Mucosa of rectum (tissue), 2 donors: ENCODE measurements around the gene IGFBP4.

ENCODE experiments used
- H3K27ac ChIP-seq, 2 donors: one replicate each; pipeline ENCODE4 v1.7.0; 2013; ENCODE audit warnings: inconsistent platforms in 2 of 2, low read depth in 2 of 2, low read length in 2 of 2
- H3K27me3 ChIP-seq, 2 donors: one replicate each; pipeline ENCODE4 v1.7.0; 2013; ENCODE audit warnings: low read length in 2 of 2; ENCODE audit not compliant: control insufficient read depth in 2 of 2, insufficient read depth in 2 of 2
- H3K36me3 ChIP-seq, 2 donors: one replicate each; pipeline ENCODE4 v1.7.0; 2013; ENCODE audit warnings: low read length in 2 of 2; ENCODE audit not compliant: control insufficient read depth in 2 of 2, insufficient read depth in 2 of 2
- H3K4me1 ChIP-seq, 2 donors: one replicate each; pipeline ENCODE4 v1.7.0; 2013; ENCODE audit warnings: low read length in 2 of 2, mild to moderate bottlenecking in 1 of 2; ENCODE audit not compliant: control insufficient read depth in 2 of 2, insufficient read depth in 2 of 2
- H3K4me3 ChIP-seq, 2 donors: one replicate each; pipeline ENCODE4 v1.7.0; 2013; ENCODE audit warnings: low read length in 2 of 2
- H3K9ac ChIP-seq, 2 donors: one replicate each; pipeline ENCODE4 v1.7.0; 2013; ENCODE audit warnings: low read length in 2 of 2, low read depth in 1 of 2, mild to moderate bottlenecking in 1 of 2
- H3K9me3 ChIP-seq, 2 donors: one replicate each; pipeline ENCODE4 v1.7.0; 2013; ENCODE audit warnings: low read length in 2 of 2; ENCODE audit not compliant: control insufficient read depth in 2 of 2
- donor health status: healthy.
- donor health status: Normal muscosa, but diverticular disease.

The IGFBP4 gene

DNA sequence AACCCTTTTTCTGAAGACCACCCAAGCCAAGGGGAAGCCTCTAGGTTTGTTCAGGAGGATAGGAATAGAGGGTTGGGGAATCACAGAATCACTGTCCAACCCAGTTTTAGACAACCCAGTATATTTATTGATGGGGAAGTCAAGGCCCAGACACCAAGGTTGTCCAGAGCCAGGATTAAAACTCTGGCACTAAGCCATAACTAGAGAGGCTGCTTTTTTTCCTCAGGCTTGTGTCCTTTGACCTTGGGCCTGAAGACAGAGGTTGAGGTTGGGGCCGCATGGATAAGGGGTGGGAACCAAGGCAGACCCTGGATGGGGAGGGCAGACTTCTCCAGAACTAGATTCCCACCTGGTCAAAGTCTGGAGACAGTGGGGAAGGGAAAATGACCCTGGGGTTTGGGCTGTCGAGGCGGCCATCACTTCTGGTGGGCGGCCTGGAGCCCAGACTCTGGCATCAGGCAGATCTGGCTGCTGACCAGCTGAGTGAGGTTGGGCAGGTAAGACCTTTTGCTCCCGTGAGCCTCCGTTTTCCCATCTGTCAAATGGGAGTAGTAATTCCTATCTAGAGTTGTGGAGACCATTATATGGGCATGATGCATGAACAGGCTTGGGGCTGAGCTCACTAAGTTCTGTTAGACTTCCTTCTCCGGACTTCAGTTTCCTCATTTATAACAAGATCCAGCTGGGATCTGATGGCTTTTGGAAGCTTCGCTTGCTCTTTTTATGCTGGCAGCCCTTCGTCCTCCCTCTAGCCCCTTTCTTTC lies 17.9 kb downstream of the IGFBP4 start:
- Histone ChIP-seq H3K27ac (no peak overlapping the region), H3K36me3 (peaks cover 13 to 19% of the 10 kb centered on the region in 2 donors), H3K9me3 (no peaks in the 10 kb centered on the region), H3K4me1 (peaks cover 0 to 3% of the 10 kb centered on the region in 2 donors), H3K9ac (no peak overlapping the region), H3K4me3 (no peak overlapping the region), H3K27me3 (no peaks in the 10 kb centered on the region)

DNA sequence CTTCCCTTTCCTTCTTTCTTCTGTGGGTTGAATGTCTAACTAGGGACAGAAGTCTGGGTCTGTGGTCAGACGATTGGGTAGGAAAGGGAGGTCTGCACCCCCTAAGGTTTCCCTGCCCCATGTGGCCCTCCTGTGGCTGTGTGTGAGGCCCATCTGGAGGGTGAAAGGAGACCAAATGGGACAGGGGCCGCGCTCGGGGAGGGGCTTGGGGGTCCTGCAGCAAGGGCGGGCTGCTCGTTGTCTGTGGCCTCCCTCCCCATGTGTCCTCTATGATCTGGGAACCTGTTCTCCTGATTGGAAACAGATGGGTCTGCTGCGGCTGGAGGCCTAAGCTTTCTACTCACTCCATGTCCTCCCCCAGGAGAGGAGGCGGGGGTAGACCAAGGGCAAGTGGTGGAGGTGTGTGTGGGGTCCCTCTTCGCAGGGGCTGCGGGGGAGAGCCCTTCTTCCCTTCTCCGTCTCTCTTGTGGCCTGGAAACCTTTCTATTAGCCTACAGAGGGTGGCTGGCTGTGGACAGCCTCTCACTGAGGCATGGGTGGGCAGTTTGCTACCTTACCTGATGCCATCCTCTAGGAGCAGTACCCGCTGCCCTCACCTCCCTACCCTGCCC lies 18.6 kb downstream of the IGFBP4 start:
- Histone ChIP-seq H3K27me3 (no peaks in the 10 kb centered on the region), H3K9me3 (no peaks in the 10 kb centered on the region), H3K4me3 (no peak overlapping the region), H3K36me3 (peaks cover 6 to 12% of the 10 kb centered on the region in 2 donors), H3K9ac (no peak overlapping the region), H3K4me1 (no peaks in the 10 kb centered on the region), H3K27ac (no peak overlapping the region)

DNA sequence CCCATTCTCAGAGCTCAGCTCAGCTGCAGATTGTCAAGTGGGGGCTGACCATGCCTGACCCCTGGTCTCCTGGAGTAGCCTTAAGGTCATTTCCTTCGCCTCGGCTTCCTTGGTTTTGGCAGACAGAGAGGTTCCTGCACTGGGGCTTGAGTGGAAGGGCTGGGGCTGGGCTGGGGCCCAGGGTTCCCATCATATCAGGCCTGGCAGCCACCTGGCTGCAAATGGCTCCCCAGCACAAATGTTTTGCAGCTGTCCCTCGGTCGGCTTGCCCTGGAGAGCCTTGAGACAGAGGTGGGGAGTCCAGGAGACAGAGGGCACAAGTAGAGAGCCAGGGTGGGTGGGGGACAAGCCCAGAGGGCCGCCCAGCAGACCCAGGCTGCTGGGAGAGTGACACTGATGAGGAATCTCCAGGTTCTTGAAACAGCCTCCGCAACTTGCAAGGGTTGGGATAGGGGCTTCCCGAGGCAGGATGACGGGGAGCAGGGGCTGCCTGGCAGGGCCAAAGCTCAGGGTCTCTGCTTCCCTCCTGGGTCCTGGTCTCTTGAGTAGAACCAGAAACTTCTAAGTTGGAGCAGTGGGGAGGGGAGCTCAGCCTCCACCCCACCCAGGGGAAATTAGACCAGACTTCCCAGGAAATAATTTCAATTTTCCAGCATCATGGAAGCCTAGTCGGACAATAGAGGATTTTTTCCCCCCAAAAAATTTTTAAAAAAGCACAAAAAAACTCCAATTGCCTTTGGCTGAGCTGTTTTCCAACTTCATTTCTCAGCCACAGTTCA lies 19.3 kb downstream of the IGFBP4 start:
- Histone ChIP-seq H3K4me1 (no peaks in the 10 kb centered on the region), H3K27me3 (no peaks in the 10 kb centered on the region), H3K9ac (no peak overlapping the region), H3K27ac (no peak overlapping the region), H3K9me3 (no peaks in the 10 kb centered on the region), H3K4me3 (no peak overlapping the region), H3K36me3 (peaks cover 0 to 5% of the 10 kb centered on the region in 2 donors)

DNA sequence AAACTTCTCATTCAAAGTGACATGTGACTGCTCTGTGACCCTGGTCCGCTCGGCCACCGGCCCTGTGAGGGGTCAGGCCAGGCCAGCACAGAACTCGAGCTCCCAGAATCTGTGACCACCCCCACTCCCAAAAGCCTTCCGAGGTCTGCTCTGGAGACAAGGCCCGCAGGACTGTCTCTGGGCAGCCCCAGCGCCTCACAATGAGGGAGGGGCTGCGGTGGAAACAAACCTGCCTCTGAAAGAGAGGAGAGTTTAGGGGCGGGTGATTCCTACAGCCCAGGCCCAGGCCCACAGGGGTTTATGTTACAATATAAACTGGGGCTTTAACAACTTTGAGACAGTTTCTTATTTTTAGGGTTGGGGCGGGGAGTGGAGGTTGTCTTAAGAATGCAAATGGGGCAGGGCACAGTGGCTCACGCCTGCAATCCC lies 19.9 kb downstream of the IGFBP4 start:
- Histone ChIP-seq H3K27ac (no peak overlapping the region), H3K4me1 (no peaks in the 10 kb centered on the region), H3K9ac (no peak overlapping the region), H3K36me3 (no peaks in the 10 kb centered on the region), H3K27me3 (no peaks in the 10 kb centered on the region), H3K4me3 (no peak overlapping the region), H3K9me3 (no peaks in the 10 kb centered on the region)

DNA sequence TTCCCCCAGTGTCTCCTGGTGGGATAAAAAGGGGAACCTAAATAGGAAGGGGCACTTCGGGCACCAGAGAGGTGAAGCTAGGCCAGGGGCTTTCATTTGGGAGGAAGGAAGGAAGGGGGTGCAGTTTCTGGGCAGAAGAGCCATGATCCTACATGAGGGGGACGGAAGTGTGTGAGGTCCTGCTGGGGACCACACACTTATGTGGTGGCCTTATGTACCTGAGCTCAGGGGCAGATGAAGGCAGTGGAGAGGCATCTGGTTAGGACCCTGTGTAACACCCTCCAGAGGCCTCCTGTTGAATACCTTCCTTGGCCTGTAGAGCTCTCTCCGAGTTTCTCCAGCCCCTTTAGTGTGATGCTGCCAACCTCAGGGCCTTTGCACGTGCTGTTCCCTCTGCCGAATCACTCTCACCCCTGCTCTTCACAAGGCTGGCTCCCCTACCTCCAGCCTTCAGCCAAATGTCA lies 21.2 kb downstream of the IGFBP4 start:
- H3K4me1 ChIP-seq = no peaks in the 10 kb centered on the region
- no peak overlapping the region for H3K9ac ChIP-seq
- no peaks in the 10 kb centered on the region for H3K27me3 ChIP-seq
- no peak overlapping the region for H3K4me3 ChIP-seq
- no peaks in the 10 kb centered on the region for H3K36me3 ChIP-seq
- no peaks in the 10 kb centered on the region for H3K9me3 ChIP-seq
- no peak overlapping the region for H3K27ac ChIP-seq

DNA sequence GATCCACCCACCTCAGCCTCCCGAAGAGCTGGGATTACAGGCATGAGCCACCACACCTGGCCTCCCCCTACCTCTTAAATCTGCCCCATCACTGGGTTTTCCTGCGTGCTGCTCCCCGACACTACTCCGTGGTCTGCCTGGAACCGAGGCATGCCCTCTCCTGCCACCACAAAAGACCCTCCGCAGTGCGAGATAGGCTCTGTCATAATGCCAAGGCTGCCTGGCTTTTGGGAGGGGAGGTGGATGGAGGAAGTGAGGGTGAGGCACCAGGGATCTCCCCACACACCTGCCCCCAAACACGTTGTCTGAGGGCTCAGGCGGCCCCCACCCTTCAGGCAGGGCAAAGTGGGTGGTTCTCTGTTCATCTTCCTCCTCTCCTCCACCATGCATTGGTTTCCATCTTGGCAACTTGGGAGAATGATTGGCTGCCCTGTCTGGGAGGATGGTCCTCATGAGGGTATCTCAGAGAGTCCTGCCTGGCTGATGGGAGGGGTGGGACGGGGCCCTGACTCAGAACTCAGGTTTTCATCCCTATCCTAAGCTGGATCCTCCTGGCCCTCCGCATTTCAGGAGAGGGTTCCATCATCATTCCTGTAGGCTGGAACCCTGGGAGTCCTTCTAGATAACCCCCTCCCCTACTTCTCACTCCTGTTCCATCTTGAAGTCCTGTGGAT lies 23.2 kb downstream of the IGFBP4 start:
- H3K9ac ChIP-seq = no peak overlapping the region
- no peak overlapping the region for H3K4me3 ChIP-seq
- no peaks in the 10 kb centered on the region for H3K4me1 ChIP-seq
- no peaks in the 10 kb centered on the region for H3K27me3 ChIP-seq
- no peak overlapping the region for H3K27ac ChIP-seq
- no peaks in the 10 kb centered on the region for H3K36me3 ChIP-seq
- no peaks in the 10 kb centered on the region for H3K9me3 ChIP-seq

DNA sequence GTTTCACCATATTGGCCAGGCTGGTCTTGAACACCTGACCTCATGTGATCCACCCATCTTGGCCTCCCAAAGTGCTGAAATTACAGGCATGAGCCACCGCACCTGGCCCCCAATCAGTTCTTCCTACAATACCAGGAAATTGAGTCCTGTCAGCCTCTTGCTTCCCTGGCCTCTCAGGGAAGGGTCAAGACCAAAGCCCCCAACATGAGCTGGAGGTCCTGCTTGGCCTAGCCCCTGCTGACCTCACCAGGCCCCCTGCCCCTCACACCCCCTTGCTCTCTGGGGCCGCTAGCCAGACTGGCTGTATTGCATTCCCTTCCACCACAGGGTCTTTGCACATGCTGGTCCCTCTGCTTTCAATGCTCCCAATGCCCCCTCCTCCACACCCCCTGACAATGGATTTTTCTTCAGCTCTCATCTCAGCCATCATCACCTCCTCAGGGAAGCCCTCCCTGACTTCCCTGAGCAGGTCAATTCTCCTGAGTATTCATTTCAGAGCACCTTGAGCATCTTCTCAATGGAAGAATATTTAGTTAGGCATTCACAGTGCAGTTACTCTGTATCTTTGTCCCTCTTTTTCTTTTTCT lies 24.1 kb downstream of the IGFBP4 start:
- H3K9ac ChIP-seq = no peak overlapping the region
- H3K4me1 ChIP-seq = no peaks in the 10 kb centered on the region
- no peak overlapping the region for H3K27ac ChIP-seq
- H3K27me3 ChIP-seq = no peaks in the 10 kb centered on the region
- H3K4me3 ChIP-seq = no peak overlapping the region
- H3K9me3 ChIP-seq = no peaks in the 10 kb centered on the region
- H3K36me3 ChIP-seq = no peaks in the 10 kb centered on the region

DNA sequence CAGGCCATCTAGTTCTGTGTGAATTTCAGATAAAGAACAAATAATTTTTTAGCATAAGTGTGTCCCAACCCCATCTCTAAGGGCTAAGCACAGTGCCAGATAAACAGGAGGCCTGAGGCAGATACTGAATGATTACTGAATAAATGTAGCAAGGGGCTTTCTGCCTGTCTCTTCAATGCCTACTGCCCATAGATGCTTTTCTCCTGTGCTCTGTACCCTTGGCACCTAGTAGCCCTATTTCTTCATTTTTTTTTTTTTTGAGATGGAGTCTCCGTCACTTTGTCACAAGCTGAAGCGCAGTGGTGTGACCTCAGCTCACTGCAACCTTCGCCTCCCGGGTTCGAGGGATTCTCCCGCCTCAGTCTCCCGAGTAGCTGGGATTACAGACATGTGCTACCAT lies 25.3 kb downstream of the IGFBP4 start:
- no peak overlapping the region for H3K27ac ChIP-seq
- no peaks in the 10 kb centered on the region for H3K4me1 ChIP-seq
- no peak overlapping the region for H3K4me3 ChIP-seq
- no peak overlapping the region for H3K9ac ChIP-seq
- H3K27me3 ChIP-seq = no peaks in the 10 kb centered on the region
- no peaks in the 10 kb centered on the region for H3K36me3 ChIP-seq
- H3K9me3 ChIP-seq = no peaks in the 10 kb centered on the region

DNA sequence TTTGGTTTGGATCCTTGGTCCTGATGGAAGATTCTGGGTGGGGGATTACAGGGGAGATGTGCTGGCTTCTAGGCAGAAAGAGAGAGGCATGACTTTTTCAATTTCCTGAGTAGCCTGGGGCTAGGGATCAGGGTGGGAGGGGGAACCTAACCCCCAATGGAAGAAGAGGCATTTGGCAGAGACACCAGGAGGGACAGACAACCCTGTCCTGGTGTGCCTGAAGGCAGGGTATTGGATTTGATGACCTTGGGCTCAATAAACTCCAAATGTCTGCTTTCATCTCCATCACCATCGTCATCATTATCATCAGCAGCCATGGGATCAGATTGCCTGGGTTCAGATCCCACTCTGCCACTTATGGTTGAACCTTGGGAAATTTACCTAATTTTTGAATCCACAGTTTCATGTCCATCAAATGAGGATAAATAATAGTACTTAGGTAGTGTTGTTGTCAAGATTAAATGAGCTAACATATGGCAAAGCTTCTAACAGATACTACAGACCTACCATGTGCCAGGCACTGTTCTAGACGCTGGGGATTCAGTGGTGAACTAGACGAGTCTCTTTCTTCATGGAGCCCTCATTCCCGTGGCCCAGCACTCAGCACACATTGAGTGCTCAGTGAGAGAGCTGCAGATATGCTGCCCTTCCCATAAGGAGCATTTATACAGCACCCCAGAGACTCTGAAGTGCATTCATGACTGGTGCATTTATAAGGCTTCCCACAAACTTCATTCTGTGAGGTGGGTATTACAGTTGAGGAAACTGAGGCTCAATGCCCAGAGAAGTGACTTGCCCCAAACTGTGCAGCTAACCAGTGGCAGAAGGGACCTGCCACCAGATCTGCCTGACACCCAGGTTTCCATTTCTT lies 26.8 kb downstream of the IGFBP4 start:
- Histone ChIP-seq H3K9ac (no peak overlapping the region), H3K27ac (no peak overlapping the region)

More for the DNA sequence above, 26.8 kb downstream of the IGFBP4 start:
- Histone ChIP-seq H3K9me3 (no peaks in the 10 kb centered on the region), H3K36me3 (no peaks in the 10 kb centered on the region), H3K27me3 (no peaks in the 10 kb centered on the region), H3K4me3 (no peak overlapping the region), H3K4me1 (no peaks in the 10 kb centered on the region)
